HL-60 (cell line): Measurements from ENCODE around the gene SMPDL3A.

Source experiments
- DNase-seq, 2 experiments: peaks; one replicate each; pipeline ENCODE4 v3.0.0-alpha.2; 2010 to 2020; ENCODE audit warnings: low read depth in 1 of 2, low spot score in 1 of 2
- H3K27ac ChIP-seq: fragments of 250-450 bp; sonication (Bioruptor Pico); replicated peaks from 2 replicates; pipeline ENCODE4 v1.5.1; 2020; ENCODE audit warnings: mild to moderate bottlenecking, moderate library complexity
- H3K27me3 ChIP-seq: fragments of 250-450 bp; sonication (Bioruptor Pico); 2 replicates; pipeline ENCODE4 v1.5.1; 2021; ENCODE audit warnings: mild to moderate bottlenecking, moderate library complexity; ENCODE audit not compliant: insufficient read depth, poor library complexity, severe bottlenecking
- H3K4me3 ChIP-seq: replicated peaks from 2 replicates; pipeline ENCODE4 v1.5.1; 2011; ENCODE audit warnings: mild to moderate bottlenecking, control low read depth, low read length; ENCODE audit not compliant: insufficient read depth
- CTCF ChIP-seq: IDR thresholded peaks from one replicate; pipeline ENCODE4 v1.5.1; 2011; ENCODE audit warnings: low read length, control low read depth, inconsistent platforms; ENCODE audit not compliant: insufficient read depth
- GABPA ChIP-seq: IDR thresholded peaks from 2 replicates; pipeline ENCODE4 v1.6.1; 2012; ENCODE audit warnings: low read depth
- POLR2AphosphoS5 ChIP-seq: IDR thresholded peaks from 2 replicates; pipeline ENCODE4 v1.6.1; 2012; ENCODE audit warnings: low read depth
- REST ChIP-seq: IDR thresholded peaks from 2 replicates; pipeline ENCODE4 v1.6.1; 2012; ENCODE audit warnings: low read depth; ENCODE audit not compliant: insufficient replicate concordance
- SPI1 ChIP-seq: IDR thresholded peaks from 2 replicates; pipeline ENCODE4 v1.6.1; 2012; ENCODE audit warnings: low read depth, mild to moderate bottlenecking, borderline replicate concordance

The SMPDL3A gene

GRCh38 chr6:122781716-122782115 lies 7.3 kb upstream of the SMPDL3A start:
- no peak overlapping the region for H3K27ac ChIP-seq
- TF ChIP-seq CTCF = no peak
- no peak for TF ChIP-seq GABPA
- H3K27me3 ChIP-seq = peaks cover 22% of the 10 kb centered on the region
- no peak overlapping the region for H3K4me3 ChIP-seq
- no peak for DNase-seq

- Histone ChIP-seq H3K27me3 (peaks cover 36% of the 10 kb centered on the region), H3K27ac (no peak overlapping the region), H3K4me3 (no peak overlapping the region)
- no peak for DNase-seq
- TF ChIP-seq POLR2AphosphoS5 (no peak), REST (no peak), CTCF (no peak), SPI1 (no peak)
These were observed 5.7 kb upstream of the SMPDL3A start for GRCh38 chr6:122783401-122783800.

GRCh38 chr6:122785891-122786290 lies 3.2 kb upstream of the SMPDL3A start:
- Histone ChIP-seq H3K4me3 (no peak overlapping the region), H3K27ac (no peak overlapping the region), H3K27me3 (peaks cover 49% of the 10 kb centered on the region)
- DNase-seq = no peak
- TF ChIP-seq REST (no peak), GABPA (no peak), POLR2AphosphoS5 (no peak), SPI1 (no peak), CTCF (no peak)

- peaks cover 49% of the 10 kb centered on the region for H3K27me3 ChIP-seq
- no peak overlapping the region for H3K27ac ChIP-seq
- no peak for TF ChIP-seq REST
- TF ChIP-seq POLR2AphosphoS5 = no peak
- TF ChIP-seq SPI1 = no peak
- no peak for TF ChIP-seq GABPA
- no peak for TF ChIP-seq CTCF
- no peak for DNase-seq
- H3K4me3 ChIP-seq = no peak overlapping the region
These were observed 1.3 kb upstream of the SMPDL3A start for GRCh38 chr6:122787721-122788120.
